OCI-LY1 (cell line): ENCODE measurements around the gene KLHL8.
A peak's percentile ranks its signal among the peaks of the same experiment; 100 is the strongest.
"Not testable (repeated sequence)": the region's sequence is repeated elsewhere in the genome, so short reads cannot be mapped to it uniquely, and the experiment has no call there.

Experiments used
- H2AFZ ChIP-seq: fragments of 200-600 bp; sonication (generic), shearing (Covaris generic); 2 replicates; pipeline ENCODE4 v1.6.0; 2014; ENCODE audit warnings: antibody characterized with exemption, mild to moderate bottlenecking, low read length
- H3F3A ChIP-seq: fragments of 200-600 bp; sonication (generic), shearing (Covaris generic); 2 replicates; pipeline ENCODE4 v1.6.0; 2014; ENCODE audit warnings: mild to moderate bottlenecking, antibody characterized with exemption, low read length, moderate library complexity; ENCODE audit not compliant: insufficient read depth
- H3K27ac ChIP-seq: fragments of 200-600 bp; sonication (generic); 2 replicates; pipeline ENCODE4 v1.5.1; 2014; ENCODE audit warnings: low read length, mixed run types, mild to moderate bottlenecking, low read depth; ENCODE audit not compliant: poor library complexity, severe bottlenecking
- H3K27me3 ChIP-seq: fragments of 200-600 bp; sonication (generic); 2 replicates; pipeline ENCODE4 v1.6.0; 2014; ENCODE audit warnings: antibody characterized with exemption, mild to moderate bottlenecking, low read length, moderate library complexity; ENCODE audit not compliant: insufficient read depth
- H3K36me3 ChIP-seq: fragments of 200-600 bp; sonication (generic); 2 replicates; pipeline ENCODE4 v1.6.1; 2014; ENCODE audit warnings: mild to moderate bottlenecking, antibody characterized with exemption, low read length, moderate library complexity, mixed read lengths; ENCODE audit not compliant: insufficient read depth
- H3K4me1 ChIP-seq: fragments of 200-600 bp; sonication (generic); 2 replicates; pipeline ENCODE4 v1.5.1; 2014; ENCODE audit warnings: mild to moderate bottlenecking, low read length, moderate library complexity; ENCODE audit not compliant: insufficient read depth, severe bottlenecking
- H3K4me2 ChIP-seq: fragments of 200-600 bp; sonication (generic), shearing (Covaris generic); 2 replicates; pipeline ENCODE4 v1.6.1; 2014; ENCODE audit warnings: low read length
- H3K4me3 ChIP-seq: fragments of 200-600 bp; sonication (generic); 2 replicates; pipeline ENCODE4 v1.5.1; 2014; ENCODE audit warnings: low read length, low read depth, mild to moderate bottlenecking, mixed read lengths; ENCODE audit not compliant: poor library complexity, severe bottlenecking
- H3K79me2 ChIP-seq: fragments of 200-600 bp; shearing (Covaris generic); 2 replicates; pipeline ENCODE4 v1.6.1; 2016; ENCODE audit warnings: mixed run types, low read length, mixed read lengths; ENCODE audit not compliant: insufficient read depth
- H3K9ac ChIP-seq: fragments of 200-600 bp; sonication (generic), shearing (Covaris generic); 2 replicates; pipeline ENCODE4 v1.6.1; 2014; ENCODE audit warnings: mild to moderate bottlenecking, low read length, mixed read lengths
- H3K9me2 ChIP-seq: fragments of 200-600 bp; sonication (generic), shearing (Covaris generic); 2 replicates; pipeline ENCODE4 v1.6.1; 2014; ENCODE audit warnings: low read depth, mild to moderate bottlenecking, low read length, mixed read lengths
- H3K9me3 ChIP-seq: fragments of 200-600 bp; shearing (Covaris generic); 2 replicates; pipeline ENCODE4 v1.6.1; 2014; ENCODE audit warnings: low read length, mixed read lengths
- H4K20me1 ChIP-seq: fragments of 200-600 bp; sonication (generic), shearing (Covaris generic); 2 replicates; pipeline ENCODE4 v1.6.0; 2016; ENCODE audit warnings: mild to moderate bottlenecking, low read length; ENCODE audit not compliant: insufficient read depth
- EZH2 ChIP-seq: fragments of 200-600 bp; sonication (generic), shearing (Covaris generic); IDR thresholded peaks from 2 replicates; pipeline ENCODE4 v1.8.0; 2017; ENCODE audit warnings: borderline replicate concordance, mixed run types, mild to moderate bottlenecking, antibody characterized with exemption, low read length, moderate library complexity, mixed read lengths
- TF ChIP-seq, protein P1 (sequence below): fragments of 200-600 bp; sonication (generic), shearing (Covaris generic); IDR thresholded peaks from 2 replicates; pipeline ENCODE4 v1.5.1; 2017; ENCODE audit warnings: mild to moderate bottlenecking, antibody characterized with exemption, low read length, moderate library complexity, mixed read lengths

KLHL8 gene

DNA sequence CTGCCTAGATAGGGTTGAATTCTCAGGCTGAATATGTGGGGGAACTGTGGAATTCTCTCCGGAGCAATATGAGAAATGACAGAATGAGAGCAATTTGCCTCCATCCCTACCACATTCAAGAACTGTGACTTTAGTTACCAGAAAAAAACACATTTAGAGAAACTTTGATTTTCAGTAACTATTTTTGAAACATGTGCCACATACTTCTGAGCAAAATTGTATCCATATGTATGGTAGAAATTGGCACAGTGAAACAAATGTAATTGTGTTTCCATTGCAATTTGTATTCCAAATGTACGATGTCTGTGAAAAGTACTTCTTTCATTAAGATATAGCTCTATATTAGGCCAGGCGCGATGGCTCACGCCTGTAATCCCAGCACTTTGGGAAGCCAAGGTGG, 5.5 kb upstream of the KLHL8 start:
- no peaks in the 10 kb centered on the region for H3F3A ChIP-seq
- H3K27ac ChIP-seq: no peak overlapping the region
- H4K20me1 ChIP-seq: no peaks in the 10 kb centered on the region
- H3K4me3 ChIP-seq: no peak overlapping the region
- H3K27me3 ChIP-seq: no peaks in the 10 kb centered on the region
- no peaks in the 10 kb centered on the region for H3K9me2 ChIP-seq
- H3K36me3 ChIP-seq: no peaks in the 10 kb centered on the region
- H3K79me2 ChIP-seq: no peaks in the 10 kb centered on the region
- no peak overlapping the region for H2AFZ ChIP-seq
- no peak overlapping the region for H3K4me2 ChIP-seq
- TF ChIP-seq, protein P1, sequence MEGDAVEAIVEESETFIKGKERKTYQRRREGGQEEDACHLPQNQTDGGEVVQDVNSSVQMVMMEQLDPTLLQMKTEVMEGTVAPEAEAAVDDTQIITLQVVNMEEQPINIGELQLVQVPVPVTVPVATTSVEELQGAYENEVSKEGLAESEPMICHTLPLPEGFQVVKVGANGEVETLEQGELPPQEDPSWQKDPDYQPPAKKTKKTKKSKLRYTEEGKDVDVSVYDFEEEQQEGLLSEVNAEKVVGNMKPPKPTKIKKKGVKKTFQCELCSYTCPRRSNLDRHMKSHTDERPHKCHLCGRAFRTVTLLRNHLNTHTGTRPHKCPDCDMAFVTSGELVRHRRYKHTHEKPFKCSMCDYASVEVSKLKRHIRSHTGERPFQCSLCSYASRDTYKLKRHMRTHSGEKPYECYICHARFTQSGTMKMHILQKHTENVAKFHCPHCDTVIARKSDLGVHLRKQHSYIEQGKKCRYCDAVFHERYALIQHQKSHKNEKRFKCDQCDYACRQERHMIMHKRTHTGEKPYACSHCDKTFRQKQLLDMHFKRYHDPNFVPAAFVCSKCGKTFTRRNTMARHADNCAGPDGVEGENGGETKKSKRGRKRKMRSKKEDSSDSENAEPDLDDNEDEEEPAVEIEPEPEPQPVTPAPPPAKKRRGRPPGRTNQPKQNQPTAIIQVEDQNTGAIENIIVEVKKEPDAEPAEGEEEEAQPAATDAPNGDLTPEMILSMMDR: no peak
- no peaks in the 10 kb centered on the region for H3K9me3 ChIP-seq
- H3K9ac ChIP-seq: no peak overlapping the region
- peaks cover 5% of the 10 kb centered on the region for H3K4me1 ChIP-seq

DNA sequence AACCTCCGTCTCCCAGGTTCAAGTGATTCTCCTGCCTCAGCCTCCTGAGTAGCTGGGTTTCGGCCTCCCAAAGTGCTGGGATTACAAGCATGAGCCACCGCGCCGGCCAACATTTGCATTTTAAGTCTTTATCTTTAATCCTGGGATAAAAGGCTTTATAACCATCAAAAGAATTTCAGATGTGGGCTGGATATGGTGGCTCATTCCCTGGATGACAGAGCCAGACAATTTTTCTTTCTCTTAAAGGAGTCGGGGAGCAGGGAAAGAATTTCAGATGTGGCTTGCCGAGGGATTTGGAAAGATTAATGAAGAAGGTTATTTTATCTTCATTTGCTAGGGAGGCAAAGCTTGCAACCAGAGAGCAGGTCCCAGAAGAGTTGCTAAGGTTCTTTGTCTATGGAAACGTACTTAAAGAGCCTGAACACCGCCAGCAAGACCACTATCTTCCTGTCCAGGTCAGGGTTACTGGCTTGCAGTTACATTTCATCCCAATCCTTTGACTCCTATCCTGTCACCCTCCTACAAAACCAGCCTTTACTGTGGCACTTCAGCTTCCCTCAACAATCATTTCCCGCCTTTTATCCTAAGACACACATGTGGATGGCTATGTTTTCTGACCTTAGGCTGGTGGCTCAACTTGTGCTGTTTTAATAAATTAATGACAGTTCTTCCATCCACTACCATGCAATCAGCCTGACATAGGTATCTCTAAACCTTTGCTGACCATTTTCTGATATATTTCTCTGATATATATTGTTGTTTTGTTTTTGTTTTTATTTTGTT, 3.9 kb upstream of the KLHL8 start:
- TF ChIP-seq EZH2: no peak
- TF ChIP-seq, protein P1: no peak
- no peaks in the 10 kb centered on the region for H3F3A ChIP-seq
- no peaks in the 10 kb centered on the region for H3K9me2 ChIP-seq
- no peaks in the 10 kb centered on the region for H3K27me3 ChIP-seq
- H3K36me3 ChIP-seq: no peaks in the 10 kb centered on the region
- peaks cover 3% of the 10 kb centered on the region for H3K79me2 ChIP-seq
- H3K27ac ChIP-seq: no peak overlapping the region
- no peaks in the 10 kb centered on the region for H4K20me1 ChIP-seq
- H3K4me3 ChIP-seq: no peak overlapping the region
- H3K9ac ChIP-seq: no peak overlapping the region
- H3K9me3 ChIP-seq: no peaks in the 10 kb centered on the region
- no peak overlapping the region for H3K4me2 ChIP-seq
- H3K4me1 ChIP-seq: peaks cover 9% of the 10 kb centered on the region
- H2AFZ ChIP-seq: no peak overlapping the region

DNA sequence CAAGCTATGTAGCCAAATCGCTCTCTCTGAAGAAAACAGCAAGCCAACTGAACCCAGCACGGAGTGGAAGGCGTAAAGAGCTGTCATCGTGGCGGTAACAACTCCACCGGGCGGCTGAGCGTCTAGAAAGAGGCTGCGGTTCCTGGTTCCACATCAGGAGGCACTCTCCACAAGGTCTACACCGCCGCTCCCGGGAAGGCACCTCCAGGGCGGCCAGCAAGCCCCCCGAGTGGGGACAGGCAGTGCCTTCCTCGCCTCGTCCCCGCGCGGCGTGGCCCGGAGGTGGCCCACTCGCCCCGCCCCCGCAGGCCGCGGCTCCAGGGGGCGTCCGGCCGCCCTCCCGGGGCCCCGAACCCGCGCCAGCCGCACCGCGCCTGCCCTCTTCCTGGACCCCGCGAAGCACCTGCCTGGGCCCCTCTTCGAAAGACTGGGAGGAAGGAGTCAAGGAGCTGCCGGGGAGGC, 755 bp downstream of the KLHL8 start:
- Histone ChIP-seq H3K79me2 (peaks cover 50% of the 10 kb centered on the region), H3K4me3 (peak overlapping the region; percentile 100), H3K9ac (peak overlapping the region; percentile 100), H3K9me3 (no peaks in the 10 kb centered on the region), H4K20me1 (peaks cover 3% of the 10 kb centered on the region; the same call in 1 of the 2 replicates), H3K4me1 (peaks cover 28% of the 10 kb centered on the region), H3K27ac (peak overlapping the region; percentile 91), H3F3A (no peaks in the 10 kb centered on the region), H2AFZ (peak overlapping the region; percentile 81; the same call in 1 of the 2 replicates), H3K27me3 (no peaks in the 10 kb centered on the region), H3K36me3 (no peaks in the 10 kb centered on the region), H3K9me2 (no peaks in the 10 kb centered on the region), H3K4me2 (peak overlapping the region; percentile 100)
- TF ChIP-seq, protein P1: peak; percentile 21; the same call in 1 of the 2 replicates
- TF ChIP-seq EZH2: no peak

DNA sequence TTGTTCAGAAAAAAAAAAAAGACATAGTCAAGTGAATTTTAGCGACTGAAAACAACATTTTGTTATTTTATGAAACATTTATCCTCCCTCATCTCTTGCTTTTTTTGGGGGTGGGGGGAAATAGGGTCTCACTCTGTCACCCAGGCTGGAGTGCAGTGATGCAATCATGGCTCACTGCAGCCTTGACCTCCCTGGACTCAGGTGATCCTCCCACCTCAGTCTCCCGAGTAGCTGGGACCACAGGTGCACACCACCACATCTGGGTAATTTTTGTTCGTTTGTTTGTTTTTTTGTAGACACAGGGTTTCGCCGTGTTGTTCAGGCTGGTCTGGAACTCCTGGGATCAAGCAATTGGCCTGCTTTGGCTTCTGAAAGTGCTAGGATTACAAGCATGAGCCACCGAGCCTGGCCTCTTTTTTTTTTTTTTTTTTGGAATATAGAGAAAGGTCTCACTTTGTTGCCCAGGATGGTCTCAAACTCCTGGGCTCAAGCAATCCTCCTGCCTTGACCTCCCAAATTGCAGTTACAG, 3.1 kb downstream of the KLHL8 start:
- not testable (repeated sequence) for H4K20me1 ChIP-seq, H3F3A ChIP-seq, H3K27me3 ChIP-seq, H3K36me3 ChIP-seq, H3K9me2 ChIP-seq, H3K9ac ChIP-seq, H3K4me2 ChIP-seq, H3K4me3 ChIP-seq, H3K9me3 ChIP-seq, H2AFZ ChIP-seq, H3K27ac ChIP-seq
- Histone ChIP-seq H3K79me2 (peaks cover 74% of the 10 kb centered on the region), H3K4me1 (peaks cover 28% of the 10 kb centered on the region)
